ENCODE results near the gene CSKMT.
A peak's percentile ranks its signal among the peaks of the same experiment; 100 is the strongest.
"Not testable (repeated sequence)": the region's sequence is repeated elsewhere in the genome, so short reads cannot be mapped to it uniquely, and the experiment has no call there.

CSKMT gene

DNA sequence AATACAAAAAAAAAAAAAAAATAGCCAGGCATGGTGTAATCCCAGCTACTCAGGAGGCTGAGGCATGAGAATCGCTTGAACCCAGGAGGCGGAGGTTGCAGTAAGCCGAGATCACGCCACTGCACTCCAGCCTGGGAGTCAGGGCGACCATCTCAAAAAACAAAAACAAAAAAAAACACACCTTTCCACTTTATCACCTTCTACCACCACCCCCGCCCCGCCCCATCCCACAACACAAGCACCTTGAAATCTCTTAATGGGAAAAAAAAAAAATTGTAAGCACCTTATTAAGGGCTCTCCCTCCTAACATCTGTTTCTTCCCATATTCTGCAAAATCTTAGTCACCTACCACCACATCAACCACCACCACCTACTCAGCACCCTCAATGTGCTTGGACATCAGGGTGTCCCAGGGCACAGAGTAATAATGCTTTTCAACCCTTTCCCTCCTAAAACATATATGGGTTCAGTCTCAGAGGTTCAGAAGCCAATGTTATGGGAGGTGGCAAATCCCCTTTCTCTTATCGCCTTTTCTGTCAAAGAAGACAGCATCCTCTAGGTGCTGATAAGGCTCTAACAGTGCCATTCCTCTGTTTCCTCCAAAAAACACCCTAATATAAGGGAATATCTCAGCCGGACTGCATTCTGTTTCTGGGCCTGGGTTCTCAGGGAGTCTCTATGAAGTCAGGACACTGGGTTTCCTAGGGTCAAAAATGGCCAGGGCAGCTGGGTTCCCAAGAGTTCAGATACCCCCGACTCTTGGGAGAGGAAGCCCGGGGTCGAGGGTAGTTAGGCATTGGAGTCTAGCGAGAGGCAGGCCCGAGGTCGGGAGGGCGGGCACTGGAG lies 12.7 kb upstream of the CSKMT start:
- DNase-seq (ENCODE audit: low read depth, low spot score), result no peak
- H3K4me3 ChIP-seq (ENCODE audit: low read length), result peak overlapping the region; percentile 80

DNA sequence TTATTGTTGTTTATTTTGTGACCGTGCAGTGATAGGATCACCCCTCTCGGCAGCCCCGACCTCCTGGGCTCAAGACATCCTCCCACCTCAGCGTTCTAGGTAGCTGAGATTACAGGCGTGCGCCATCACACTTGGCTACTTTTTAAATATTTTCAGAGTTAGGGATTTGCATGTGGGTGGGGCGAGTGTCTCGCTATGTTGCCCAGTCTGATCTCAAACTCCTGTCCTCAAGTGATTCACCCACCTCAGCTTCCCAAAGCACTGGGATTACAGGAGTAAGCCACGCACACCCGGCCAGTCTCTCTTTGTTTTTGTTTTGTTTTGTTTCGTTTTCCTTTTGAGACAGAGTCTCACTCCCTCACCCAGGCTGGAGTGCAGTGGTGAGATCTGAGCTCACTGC lies 10.8 kb upstream of the CSKMT start:
- no peak overlapping the region for H3K4me3 ChIP-seq (ENCODE audit: low read length)
- DNase-seq (ENCODE audit: low read depth, low spot score), result no peak

DNA sequence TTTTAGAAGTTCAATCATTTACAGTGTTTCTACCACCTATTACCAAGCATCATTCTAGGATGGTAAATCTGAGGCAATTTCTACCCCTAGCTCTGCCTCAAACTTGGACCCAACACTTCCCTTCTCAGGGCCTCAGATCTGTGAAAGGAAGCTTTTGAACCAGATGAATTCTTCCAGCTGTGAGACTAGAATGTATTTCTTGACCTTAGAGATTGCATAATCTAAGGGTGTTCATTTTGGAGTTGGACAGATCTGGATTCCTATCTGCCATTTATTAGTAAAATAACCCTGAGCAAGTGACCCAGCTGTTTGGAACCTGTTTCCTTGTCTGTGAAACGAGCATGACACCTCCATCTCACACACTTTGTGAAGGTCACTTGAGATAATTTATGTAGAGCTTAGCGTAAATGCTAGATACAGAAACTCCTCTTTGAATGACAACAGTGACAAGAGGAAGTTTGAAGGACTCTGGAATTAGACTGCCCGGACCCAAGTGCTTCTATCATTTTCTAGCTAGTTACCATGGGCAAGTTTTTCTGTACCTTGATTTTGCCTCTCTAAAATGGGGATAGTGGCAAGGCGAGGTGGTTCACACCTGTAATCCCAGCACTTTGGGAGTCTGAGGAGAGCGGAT lies 8.2 kb upstream of the CSKMT start:
- H3K4me3 ChIP-seq (ENCODE audit: low read length), result no peak overlapping the region
- no peak for DNase-seq (ENCODE audit: low read depth, low spot score)

DNA sequence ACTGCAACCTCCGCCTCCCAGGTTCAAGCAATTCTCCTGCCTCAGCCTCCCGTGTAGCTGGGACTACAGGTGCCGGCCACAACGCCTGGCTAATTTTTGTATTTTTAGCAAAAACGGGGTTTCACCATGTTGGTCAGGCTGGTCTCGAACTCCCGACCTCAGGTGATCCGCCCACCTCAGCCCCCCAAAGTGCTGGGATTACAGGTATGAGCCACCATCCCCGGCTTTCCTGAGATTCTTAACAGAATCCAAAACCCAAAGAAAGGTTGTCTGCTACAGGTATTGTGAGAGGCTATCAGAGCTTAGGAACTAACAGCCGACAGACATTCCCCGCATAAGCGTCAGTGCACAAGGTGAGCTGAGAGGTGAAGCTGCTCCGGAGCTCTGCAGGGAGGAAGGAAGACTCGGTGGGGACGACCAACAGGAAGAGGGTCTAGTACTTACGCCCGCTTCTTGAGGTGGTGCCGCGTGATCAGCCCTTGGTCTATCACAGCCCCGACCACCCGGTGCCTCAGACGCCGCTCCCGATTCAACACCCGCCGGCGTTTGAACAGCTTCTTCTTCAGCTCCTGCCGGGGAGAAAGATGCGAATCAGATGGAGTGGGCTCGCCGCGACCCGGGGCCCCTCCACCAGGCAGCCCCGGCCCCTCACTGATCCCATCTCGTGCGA lies 572 bp upstream of the CSKMT start:
- DNase-seq (ENCODE audit: low read depth, low spot score), result peak; percentile 64

DNA sequence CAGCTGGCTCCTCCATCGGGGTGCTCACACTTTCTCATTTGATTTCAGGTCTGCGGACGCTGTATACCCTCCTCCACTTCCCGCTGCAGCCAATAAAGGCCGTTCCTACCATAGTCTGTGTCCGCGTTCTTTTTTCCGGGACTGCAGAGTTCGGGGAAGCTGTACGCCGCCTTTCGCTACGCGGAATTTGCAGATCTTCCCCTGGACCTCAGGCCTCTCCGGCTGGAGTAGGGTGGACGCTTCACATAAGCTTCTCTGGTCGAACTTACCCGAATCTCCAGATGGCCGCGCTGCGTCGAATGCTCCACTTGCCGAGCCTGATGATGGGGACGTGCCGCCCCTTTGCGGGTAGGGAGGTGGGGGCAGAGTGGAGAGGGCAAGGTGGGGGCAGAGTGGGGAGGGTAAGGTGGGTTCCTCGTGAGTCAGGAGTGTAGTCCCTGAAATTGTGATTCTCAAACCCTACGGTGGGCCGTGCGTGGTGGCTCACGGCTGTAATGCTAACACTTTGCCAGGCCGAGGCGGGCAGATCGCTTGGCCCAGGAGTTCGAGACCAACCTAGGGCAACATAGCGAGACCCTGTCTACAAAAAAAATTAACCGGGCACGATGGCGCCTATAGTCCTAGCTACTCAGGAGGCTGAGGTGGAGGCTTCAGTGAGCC lies 617 bp downstream of the CSKMT start:
- no peak for DNase-seq (ENCODE audit: low read depth, low spot score)
- H3K4me3 ChIP-seq (ENCODE audit: low read length), result peak overlapping the region; percentile 65

More for the DNA sequence above, 572 bp upstream of the CSKMT start:
- H3K4me3 ChIP-seq (ENCODE audit: low read length), result peak overlapping the region; percentile 65

DNA sequence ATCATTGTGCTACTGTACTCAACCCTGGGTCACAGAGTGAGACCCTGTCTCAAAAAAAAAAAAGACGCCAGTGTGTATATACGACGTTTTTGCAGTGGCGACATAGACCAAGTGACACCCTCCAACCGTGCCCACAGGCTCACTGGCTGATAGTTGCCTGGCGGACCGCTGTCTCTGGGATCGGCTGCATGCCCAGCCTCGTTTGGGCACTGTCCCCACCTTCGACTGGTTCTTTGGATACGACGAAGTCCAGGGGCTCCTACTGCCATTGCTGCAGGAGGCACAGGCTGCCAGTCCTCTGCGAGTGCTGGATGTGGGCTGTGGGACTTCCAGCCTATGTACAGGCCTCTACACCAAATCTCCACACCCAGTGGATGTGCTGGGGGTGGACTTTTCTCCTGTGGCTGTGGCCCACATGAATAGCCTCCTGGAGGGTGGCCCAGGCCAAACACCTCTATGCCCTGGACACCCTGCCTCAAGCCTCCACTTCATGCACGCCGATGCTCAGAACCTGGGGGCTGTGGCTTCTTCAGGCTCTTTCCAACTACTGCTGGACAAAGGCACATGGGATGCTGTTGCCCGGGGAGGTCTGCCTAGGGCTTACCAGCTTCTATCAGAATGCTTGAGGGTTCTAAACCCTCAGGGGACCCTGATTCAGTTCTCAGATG lies 1.3 kb downstream of the CSKMT start:
- DNase-seq (ENCODE audit: low read depth, low spot score), result no peak
- peak overlapping the region; percentile 65 for H3K4me3 ChIP-seq (ENCODE audit: low read length)

DNA sequence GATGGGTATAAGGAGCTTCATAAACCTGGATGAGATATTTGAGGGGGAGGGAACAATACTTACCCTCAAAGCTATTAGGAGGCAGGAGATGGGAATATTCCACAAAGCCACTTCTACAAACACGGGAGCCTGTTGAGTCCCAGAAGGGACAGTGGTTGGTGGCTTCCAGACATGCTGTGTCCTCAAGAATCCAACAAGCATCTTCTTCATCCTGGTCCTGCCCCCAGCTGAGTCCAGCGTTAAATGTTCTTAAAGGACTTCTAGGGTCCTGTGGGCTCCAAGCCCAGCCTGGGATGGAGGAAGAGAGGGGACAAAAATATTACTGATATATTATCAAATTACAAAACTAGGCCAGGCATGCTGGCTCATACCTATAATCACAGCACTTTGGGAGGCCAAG lies 2.3 kb downstream of the CSKMT start:
- no peak for DNase-seq (ENCODE audit: low read depth, low spot score)
- no peak overlapping the region for H3K4me3 ChIP-seq (ENCODE audit: low read length)

DNA sequence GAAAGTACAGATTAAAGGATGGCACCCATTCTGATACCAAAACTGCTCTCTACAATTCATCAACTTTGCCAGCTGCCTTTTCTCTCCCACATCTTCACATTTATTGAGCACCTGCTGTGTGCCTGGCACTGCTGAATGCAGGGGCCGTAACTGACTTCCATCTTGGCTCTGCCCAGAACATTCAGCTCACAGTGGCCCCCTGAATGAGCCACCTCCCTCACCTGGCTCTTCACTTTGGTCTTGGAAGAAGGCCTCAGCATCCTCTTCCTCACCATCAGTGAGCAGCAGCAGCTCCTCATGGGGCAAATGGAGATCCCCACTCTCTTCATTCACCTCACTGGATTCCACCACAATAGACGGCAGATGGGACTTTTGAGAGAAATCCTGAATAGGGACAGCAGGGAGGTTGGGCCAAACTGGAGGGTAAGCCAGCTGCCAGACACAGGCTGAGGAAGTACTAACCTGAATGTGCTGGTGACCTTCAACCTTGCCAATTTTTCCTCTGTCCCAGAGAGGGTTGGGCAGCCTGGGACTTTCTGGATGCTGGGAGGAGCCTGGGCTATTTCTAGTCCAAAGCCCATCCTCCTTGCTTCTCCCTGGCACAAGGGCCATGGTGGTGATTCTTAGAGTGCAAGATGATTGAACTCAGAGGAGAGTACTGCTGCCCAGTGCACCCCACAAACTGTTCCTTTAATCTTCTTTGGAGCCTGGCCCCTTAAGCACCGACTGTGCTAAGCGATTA lies 4.5 kb downstream of the CSKMT start:
- DNase-seq (ENCODE audit: low read depth, low spot score), result no peak
- no peak overlapping the region for H3K4me3 ChIP-seq (ENCODE audit: low read length)

DNA sequence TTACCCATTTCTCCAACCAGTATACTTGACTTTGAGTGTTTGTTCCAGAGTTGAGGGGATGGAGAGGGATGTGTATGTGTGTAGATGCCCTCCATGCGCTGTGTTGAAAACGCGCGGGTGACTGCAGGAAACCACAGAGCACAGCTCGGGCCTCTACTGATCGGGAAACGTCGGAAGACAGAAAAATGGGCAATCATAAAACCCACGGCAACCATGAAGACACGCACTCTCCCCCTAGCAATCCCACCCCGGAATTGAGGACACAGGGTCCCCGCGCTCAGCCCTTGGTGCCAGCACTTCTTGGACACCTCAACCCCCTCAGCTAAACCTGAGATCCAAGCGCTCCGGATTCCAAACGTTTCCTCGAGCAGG lies 6.1 kb downstream of the CSKMT start:
- no peak for DNase-seq (ENCODE audit: low read depth, low spot score)
- H3K4me3 ChIP-seq (ENCODE audit: low read length), result peak overlapping the region; percentile 95

DNA sequence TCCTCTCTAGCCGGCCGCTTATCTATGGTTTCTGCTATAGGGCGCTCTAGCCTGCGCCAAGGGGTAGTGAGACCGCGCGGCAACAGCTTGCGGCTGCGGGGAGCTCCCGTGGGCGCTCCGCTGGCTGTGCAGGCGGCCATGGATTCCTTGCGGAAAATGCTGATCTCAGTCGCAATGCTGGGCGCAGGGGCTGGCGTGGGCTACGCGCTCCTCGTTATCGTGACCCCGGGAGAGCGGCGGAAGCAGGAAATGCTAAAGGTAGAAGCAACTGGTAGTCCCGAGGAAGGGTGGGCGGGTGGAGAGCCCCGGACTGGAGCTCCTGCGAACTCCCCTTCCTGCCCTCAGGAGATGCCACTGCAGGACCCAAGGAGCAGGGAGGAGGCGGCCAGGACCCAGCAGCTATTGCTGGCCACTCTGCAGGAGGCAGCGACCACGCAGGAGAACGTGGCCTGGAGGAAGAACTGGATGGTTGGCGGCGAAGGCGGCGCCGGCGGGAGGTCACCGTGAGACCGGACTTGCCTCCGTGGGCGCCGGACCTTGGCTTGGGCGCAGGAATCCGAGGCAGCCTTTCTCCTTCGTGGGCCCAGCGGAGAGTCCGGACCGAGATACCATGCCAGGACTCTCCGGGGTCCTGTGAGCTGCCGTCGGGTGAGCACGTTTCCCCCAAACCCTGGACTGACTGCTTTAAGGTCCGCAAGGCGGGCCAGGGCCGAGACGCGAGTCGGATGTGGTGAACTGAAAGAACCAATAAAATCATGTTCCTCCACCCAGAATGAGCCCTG lies 6.7 kb downstream of the CSKMT start, which contains the start of the genes LBHD1 and UQCC3:
Gene LBHD1, minus strand, starts transcription at position 660 of the 782 bp plus-strand sequence. CDS start 2,236 bp downstream, outside the sequence.
Gene UQCC3, plus strand, starts transcription at position 66 of the 782 bp plus-strand sequence. Its CDS starts 73 bp downstream, at position 139.
- peak; percentile 96 for DNase-seq (ENCODE audit: low read depth, low spot score)
- peak within 1 kb of the TSS; percentile 95 for H3K4me3 ChIP-seq (ENCODE audit: low read length)

DNA sequence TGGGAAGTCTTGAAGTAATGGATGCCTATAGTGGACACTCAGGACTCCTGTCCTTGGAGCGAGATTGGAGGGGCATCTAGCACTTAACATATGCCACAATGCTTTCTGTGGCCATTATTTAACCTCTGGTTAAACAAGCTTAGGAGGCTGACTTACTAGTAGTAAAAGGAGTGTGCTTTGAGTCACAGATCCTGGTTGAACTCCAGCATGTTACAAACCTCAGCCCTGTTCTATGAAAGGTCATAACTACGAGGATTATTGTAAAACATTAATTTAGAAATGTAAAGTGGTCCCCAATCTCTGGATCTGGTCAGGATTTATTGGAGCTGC lies 8.0 kb downstream of the CSKMT start:
- DNase-seq (ENCODE audit: low read depth, low spot score), result no peak
- no peak overlapping the region for H3K4me3 ChIP-seq (ENCODE audit: low read length)

DNA sequence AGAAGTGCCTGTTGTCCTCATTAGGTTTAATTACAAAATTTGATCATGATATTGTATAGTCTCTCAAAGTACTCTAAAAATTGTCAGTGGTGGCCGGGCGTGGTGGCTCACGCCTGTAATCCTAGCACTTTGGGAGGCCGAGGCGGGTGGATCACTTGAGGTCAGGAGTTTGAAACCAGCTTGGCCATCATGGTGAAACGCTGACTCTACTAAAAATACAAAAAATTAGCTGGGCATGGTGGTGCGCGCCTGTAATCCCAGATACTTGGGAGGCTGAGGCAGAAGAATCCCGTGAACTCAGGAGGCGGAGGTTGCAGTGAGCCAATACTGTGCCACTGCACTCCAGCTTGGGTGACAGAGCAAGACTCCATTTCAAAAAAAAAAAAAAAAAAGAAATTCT lies 10.3 kb downstream of the CSKMT start:
- not testable (repeated sequence) for DNase-seq (ENCODE audit: low read depth, low spot score)

DNA sequence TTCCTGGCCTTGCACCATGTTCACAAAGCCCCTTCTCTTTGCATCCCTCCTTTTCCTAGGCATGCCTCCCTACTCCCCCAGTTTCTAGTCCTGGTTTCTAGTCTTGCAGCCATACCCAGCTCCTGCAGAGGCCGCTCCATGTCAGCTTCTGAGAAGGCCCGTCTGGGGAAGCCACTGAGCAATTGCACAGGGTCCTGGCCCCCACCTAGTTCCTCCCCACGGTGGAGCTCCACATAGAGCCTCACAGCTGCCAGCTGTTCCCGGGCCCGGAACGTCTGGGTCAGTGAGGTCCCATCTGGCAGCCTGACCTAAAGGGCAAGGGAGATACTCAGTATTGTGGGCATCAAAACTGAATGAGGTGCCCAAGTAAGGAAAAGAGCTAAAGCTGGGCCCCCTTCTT lies 11.6 kb downstream of the CSKMT start:
- DNase-seq (ENCODE audit: low read depth, low spot score), result no peak
- H3K4me3 ChIP-seq (ENCODE audit: low read length), result no peak overlapping the region

More for the DNA sequence above, 10.3 kb downstream of the CSKMT start:
- H3K4me3 ChIP-seq (ENCODE audit: low read length), result not testable (repeated sequence)

DNA sequence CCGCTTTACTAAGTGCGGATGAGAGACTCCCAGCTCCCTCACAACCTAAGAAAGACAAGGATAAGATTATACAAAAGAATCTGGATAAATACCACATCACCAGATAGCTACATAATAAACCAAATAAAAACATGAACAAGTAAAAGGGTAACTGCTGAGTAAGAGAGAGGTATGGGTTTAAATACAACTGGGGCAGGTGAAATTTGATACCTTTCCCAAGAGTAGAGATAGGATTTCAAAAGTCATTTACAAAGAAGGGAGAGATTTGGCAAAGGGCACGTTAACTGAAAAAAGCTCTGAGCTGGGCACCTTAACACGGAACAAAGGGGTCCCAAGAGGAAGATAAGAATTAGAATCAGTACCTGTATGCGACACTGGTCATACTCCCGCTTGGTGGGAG lies 12.0 kb downstream of the CSKMT start:
- DNase-seq (ENCODE audit: low read depth, low spot score), result no peak
- H3K4me3 ChIP-seq (ENCODE audit: low read length), result no peak overlapping the region

DNA sequence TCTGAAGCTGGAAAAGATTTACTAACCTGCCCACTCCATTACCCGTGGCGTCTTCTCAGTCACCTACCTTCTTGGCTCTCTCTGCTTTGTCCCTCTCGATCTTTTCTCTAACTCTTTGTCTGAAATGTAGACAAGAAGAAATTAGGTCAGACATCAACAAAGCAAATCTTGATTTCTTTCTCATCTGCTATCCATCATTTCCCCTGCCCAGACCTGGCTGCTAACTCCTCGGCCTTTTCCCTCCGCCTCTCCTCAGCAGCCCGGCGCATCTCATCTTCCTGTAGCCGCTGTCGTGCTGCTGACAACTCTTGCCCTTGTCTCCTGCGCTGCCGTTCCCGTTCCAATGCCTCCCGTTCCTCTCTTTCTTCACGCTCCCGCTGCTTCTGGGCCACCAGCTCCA lies 12.6 kb downstream of the CSKMT start:
- H3K4me3 ChIP-seq (ENCODE audit: low read length), result peak overlapping the region; percentile 95
- DNase-seq (ENCODE audit: low read depth, low spot score), result no peak

DNA sequence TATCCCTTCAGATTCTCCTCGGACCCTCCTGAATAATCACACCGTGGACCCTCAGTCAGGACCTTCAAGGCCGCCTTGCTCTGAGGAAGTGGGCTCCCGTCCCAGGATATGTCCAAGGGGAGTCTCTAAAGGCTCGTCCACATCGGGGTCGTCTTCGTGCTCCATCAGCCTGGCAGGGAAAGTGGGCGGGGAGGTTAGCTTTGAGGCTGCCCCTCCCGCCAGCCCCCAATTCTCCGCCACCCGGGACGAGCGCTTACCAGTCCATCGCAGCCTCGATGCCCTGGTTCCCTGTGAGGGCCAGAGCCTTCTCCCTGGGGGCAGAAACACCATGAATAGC lies 13.3 kb downstream of the CSKMT start:
- no peak for DNase-seq (ENCODE audit: low read depth, low spot score)
- H3K4me3 ChIP-seq (ENCODE audit: low read length), result peak overlapping the region; percentile 95

DNA sequence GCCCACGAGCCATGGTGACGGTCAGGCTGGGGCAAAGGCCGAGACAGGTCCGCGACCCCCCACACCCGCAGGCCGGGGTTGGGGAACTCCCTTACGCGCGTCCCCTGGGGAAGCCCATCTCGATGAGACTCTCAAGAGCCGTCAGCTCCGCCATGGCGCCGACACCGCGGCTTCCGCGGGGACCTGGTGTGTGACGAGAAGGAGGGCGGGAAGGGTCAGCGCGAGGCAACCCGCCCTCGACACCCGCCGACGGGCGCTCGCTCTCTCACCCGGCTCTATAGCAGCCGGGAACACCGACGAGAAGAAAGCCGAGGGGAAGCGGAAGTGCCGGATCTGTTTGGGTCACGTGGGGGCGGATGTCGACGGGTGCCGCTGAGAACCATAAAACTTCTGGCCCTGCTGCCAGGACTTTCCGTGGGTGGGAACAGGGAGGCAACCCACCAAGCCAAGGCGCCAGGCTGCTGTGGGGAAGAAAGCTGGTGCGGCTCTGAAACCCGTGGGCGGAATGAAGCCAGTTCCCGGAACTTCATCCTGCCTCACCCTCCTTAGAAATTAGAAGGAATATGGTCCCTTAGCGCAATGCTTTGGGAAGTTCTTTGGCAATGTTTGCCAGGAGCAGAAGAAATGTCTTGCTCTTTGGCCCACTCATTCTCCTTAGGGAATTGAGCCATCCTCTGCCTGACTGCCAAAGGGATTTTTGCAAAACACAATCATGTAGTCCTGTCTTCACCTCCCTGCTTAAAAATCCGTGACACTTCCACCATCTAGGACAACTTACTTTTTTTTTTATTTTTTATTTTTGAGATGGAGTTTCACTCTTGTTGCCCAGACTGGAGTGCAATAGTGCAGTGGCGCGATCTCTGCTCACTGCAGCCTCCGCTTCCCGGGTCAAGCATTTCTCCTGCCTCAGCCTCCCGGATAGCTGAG lies 13.9 kb downstream of the CSKMT start, which contains the start of gene UBXN1:
Gene UBXN1, minus strand, starts transcription at position 304 of the 927 bp plus-strand sequence. Its CDS starts 150 bp downstream, at position 154.
- peak within 1 kb of the TSS; percentile 95 for H3K4me3 ChIP-seq (ENCODE audit: low read length)
- peak; percentile 82 for DNase-seq (ENCODE audit: low read depth, low spot score)
